ENCODE data around the gene IL27RA. TPM values are rescaled to one million over a fixed set of nuclear protein-coding genes. Genes with fewer than 3 reads are reported as not detected.
"Not testable (repeated sequence)": the region's sequence is repeated elsewhere in the genome, so short reads cannot be mapped to it uniquely, and the experiment has no call there.

IL27RA gene
- total RNA-seq, 1 donor from 2014 or later, result 1.5 TPM

GRCh38 chr19:14039181-14039580 lies 7.6 kb downstream of the IL27RA start:
- intact Hi-C loops (cut with DNase I), result no loop called here
- no peak overlapping the region for H3K4me3 ChIP-seq
- H3K27me3 ChIP-seq, result no peaks in the 10 kb centered on the region
- DNase-seq (ENCODE audit: extremely low spot score in 2 of 2), result no peak
- no peaks in the 10 kb centered on the region for H3K9me3 ChIP-seq
- TF ChIP-seq POLR2A (IDR thresholded peaks at IDR 0.05), result no peak
- no peaks in the 10 kb centered on the region for H3K4me1 ChIP-seq
- H3K36me3 ChIP-seq, result no peaks in the 10 kb centered on the region
- no peak overlapping the region for H3K27ac ChIP-seq

- TF ChIP-seq CTCF (IDR thresholded peaks at IDR 0.05), result peak in 1 of 3 experiments; percentile 3
- H3K36me3 ChIP-seq; H3K27me3 ChIP-seq; H3K4me1 ChIP-seq; H3K27ac ChIP-seq; intact Hi-C loops (cut with DNase I); H3K9me3 ChIP-seq; DNase-seq (ENCODE audit: extremely low spot score in 2 of 2); H3K4me3 ChIP-seq: not testable (repeated sequence)
These were observed 11.4 kb downstream of the IL27RA start for GRCh38 chr19:14042659-14043608.

GRCh38 chr19:14047866-14048265 lies 16.3 kb downstream of the IL27RA start:
- H3K27me3 ChIP-seq; H3K4me1 ChIP-seq; H3K27ac ChIP-seq; DNase-seq (ENCODE audit: extremely low spot score in 2 of 2); intact Hi-C loops (cut with DNase I); H3K36me3 ChIP-seq; H3K9me3 ChIP-seq; H3K4me3 ChIP-seq: not testable (repeated sequence)

GRCh38 chr19:14048443-14049153 lies 17.0 kb downstream of the IL27RA start:
- intact Hi-C loops (cut with DNase I), result no loop called here
- Histone ChIP-seq H3K4me1 (no peaks in the 10 kb centered on the region), H3K9me3 (no peaks in the 10 kb centered on the region), H3K36me3 (no peaks in the 10 kb centered on the region), H3K27me3 (no peaks in the 10 kb centered on the region), H3K27ac (no peak overlapping the region), H3K4me3 (no peak overlapping the region)
- DNase-seq (ENCODE audit: extremely low spot score in 2 of 2), result no peak
- TF ChIP-seq POLR2AphosphoS5 (IDR thresholded peaks at IDR 0.05; ENCODE audit: insufficient read depth in 1 of 2, low read depth in 1 of 2) (no peak), CTCF (IDR thresholded peaks at IDR 0.05) (peak in 1 of 3 experiments; percentile 35), POLR2A (IDR thresholded peaks at IDR 0.05) (no peak)

- intact Hi-C loops (cut with DNase I), result loop anchor here (5.0 kb wide), 1 partner anchor 163 kb away; no protein-coding TSS in a partner anchor
- Histone ChIP-seq H3K9me3 (no peaks in the 10 kb centered on the region), H3K27me3 (no peaks in the 10 kb centered on the region), H3K36me3 (no peaks in the 10 kb centered on the region), H3K4me1 (no peaks in the 10 kb centered on the region), H3K27ac (no peak overlapping the region), H3K4me3 (no peak overlapping the region)
- TF ChIP-seq CTCF (IDR thresholded peaks at IDR 0.05), result no peak
- TF ChIP-seq POLR2A (IDR thresholded peaks at IDR 0.05), result no peak
- no peak for TF ChIP-seq POLR2AphosphoS5 (IDR thresholded peaks at IDR 0.05; ENCODE audit: insufficient read depth in 1 of 2, low read depth in 1 of 2)
- no peak for DNase-seq (ENCODE audit: extremely low spot score in 2 of 2)
These were observed 18.9 kb downstream of the IL27RA start for GRCh38 chr19:14050512-14050911.

GRCh38 chr19:14050961-14051360 lies 19.4 kb downstream of the IL27RA start:
- intact Hi-C loops (cut with DNase I), result loop anchor here (5.0 kb wide), 1 partner anchor 164 kb away; no protein-coding TSS in a partner anchor
- not testable (repeated sequence) for H3K4me3 ChIP-seq; H3K36me3 ChIP-seq; H3K9me3 ChIP-seq; H3K4me1 ChIP-seq; DNase-seq (ENCODE audit: extremely low spot score in 2 of 2); H3K27ac ChIP-seq; H3K27me3 ChIP-seq

Measured in vagina (tissue), 2 donors.